ENCODE data around the gene ZFP36L1.
A peak's percentile ranks its signal among the peaks of the same experiment; 100 is the strongest.

The ZFP36L1 gene

DNA sequence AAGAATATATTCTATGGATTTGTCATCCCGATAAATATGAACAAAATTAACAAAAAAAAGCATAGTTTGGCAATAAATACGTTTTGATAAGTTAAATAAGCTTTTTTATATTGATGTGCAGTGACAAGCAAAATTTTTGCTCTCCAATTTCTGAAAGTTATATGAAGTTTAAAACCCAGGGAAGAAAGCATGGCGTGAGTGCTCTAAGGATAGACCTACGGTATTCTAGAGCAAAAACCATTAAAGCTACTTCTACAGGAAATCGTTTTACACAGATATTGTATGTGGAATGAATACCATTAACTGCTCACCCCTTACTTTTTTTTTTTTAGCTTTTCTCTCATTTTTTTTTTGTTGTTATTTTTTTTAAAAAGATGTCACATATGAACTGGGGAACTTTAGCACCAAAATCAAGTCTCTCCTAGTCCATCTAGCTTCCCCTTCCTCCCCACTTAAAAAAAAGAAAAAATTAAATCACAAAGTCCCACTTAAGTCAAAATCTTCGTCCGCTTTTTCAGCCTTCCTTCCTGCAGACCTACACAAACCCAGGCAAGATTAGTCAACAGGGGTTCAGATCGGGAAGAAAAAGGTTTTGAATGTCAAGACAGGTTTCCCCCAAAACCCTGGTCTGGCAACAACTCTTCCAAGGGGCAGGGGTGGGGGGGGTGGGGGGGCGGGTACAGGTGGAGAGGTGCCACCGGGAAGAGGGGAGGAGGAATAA, 4.4 kb downstream of the ZFP36L1 start:
- H3K27ac ChIP-seq (ENCODE audit: poor library complexity, severe bottlenecking) = peak overlapping the region; percentile 99
- no peak for TF ChIP-seq CTCF (IDR thresholded peaks at IDR 0.05; ENCODE audit: poor library complexity, severe bottlenecking)
- peak overlapping the region; percentile 82 for H3K4me3 ChIP-seq (ENCODE audit: severe bottlenecking)
- ATAC-seq (ENCODE audit: low read depth) (no peak), DNase-seq (ENCODE audit: low spot score) (no peak)
- H3K4me1 ChIP-seq (ENCODE audit: insufficient read depth, poor library complexity, severe bottlenecking) = peaks cover 26% of the 10 kb centered on the region
- no peaks in the 10 kb centered on the region for H3K27me3 ChIP-seq (ENCODE audit: insufficient read depth, poor library complexity, severe bottlenecking)
- no peaks in the 10 kb centered on the region for H3K9me3 ChIP-seq (ENCODE audit: severe bottlenecking)
- H3K36me3 ChIP-seq (ENCODE audit: low read depth) = peaks cover 59% of the 10 kb centered on the region

GRCh38 chr14:68787092-68787992, 5.5 kb downstream of the ZFP36L1 start:
- Histone ChIP-seq H3K27ac (ENCODE audit: poor library complexity, severe bottlenecking) (peak overlapping the region; percentile 99), H3K4me3 (ENCODE audit: severe bottlenecking) (no peak overlapping the region)

GRCh38 chr14:68786491-68787091, 6.3 kb downstream of the ZFP36L1 start:
- peak; percentile 40 for ATAC-seq (ENCODE audit: low read depth)
- H3K4me1 ChIP-seq (ENCODE audit: insufficient read depth, poor library complexity, severe bottlenecking) = peaks cover 26% of the 10 kb centered on the region
- peak overlapping the region; percentile 99 for H3K27ac ChIP-seq (ENCODE audit: poor library complexity, severe bottlenecking)
- TF ChIP-seq CTCF (IDR thresholded peaks at IDR 0.05; ENCODE audit: poor library complexity, severe bottlenecking) = no peak
- peak; percentile 85 for DNase-seq (ENCODE audit: low spot score)
- no peaks in the 10 kb centered on the region for H3K27me3 ChIP-seq (ENCODE audit: insufficient read depth, poor library complexity, severe bottlenecking)
- H3K36me3 ChIP-seq (ENCODE audit: low read depth) = peaks cover 46% of the 10 kb centered on the region
- H3K4me3 ChIP-seq (ENCODE audit: severe bottlenecking) = no peak overlapping the region
- H3K9me3 ChIP-seq (ENCODE audit: severe bottlenecking) = no peaks in the 10 kb centered on the region

More at GRCh38 chr14:68787092-68787992, 5.5 kb downstream of the ZFP36L1 start:
- Histone ChIP-seq H3K9me3 (ENCODE audit: severe bottlenecking) (no peaks in the 10 kb centered on the region), H3K27me3 (ENCODE audit: insufficient read depth, poor library complexity, severe bottlenecking) (no peaks in the 10 kb centered on the region), H3K36me3 (ENCODE audit: low read depth) (peaks cover 54% of the 10 kb centered on the region), H3K4me1 (ENCODE audit: insufficient read depth, poor library complexity, severe bottlenecking) (peaks cover 26% of the 10 kb centered on the region)
- ATAC-seq (ENCODE audit: low read depth) = peak; percentile 24
- DNase-seq (ENCODE audit: low spot score) = peak; percentile 86
- no peak for TF ChIP-seq CTCF (IDR thresholded peaks at IDR 0.05; ENCODE audit: poor library complexity, severe bottlenecking)

DNA sequence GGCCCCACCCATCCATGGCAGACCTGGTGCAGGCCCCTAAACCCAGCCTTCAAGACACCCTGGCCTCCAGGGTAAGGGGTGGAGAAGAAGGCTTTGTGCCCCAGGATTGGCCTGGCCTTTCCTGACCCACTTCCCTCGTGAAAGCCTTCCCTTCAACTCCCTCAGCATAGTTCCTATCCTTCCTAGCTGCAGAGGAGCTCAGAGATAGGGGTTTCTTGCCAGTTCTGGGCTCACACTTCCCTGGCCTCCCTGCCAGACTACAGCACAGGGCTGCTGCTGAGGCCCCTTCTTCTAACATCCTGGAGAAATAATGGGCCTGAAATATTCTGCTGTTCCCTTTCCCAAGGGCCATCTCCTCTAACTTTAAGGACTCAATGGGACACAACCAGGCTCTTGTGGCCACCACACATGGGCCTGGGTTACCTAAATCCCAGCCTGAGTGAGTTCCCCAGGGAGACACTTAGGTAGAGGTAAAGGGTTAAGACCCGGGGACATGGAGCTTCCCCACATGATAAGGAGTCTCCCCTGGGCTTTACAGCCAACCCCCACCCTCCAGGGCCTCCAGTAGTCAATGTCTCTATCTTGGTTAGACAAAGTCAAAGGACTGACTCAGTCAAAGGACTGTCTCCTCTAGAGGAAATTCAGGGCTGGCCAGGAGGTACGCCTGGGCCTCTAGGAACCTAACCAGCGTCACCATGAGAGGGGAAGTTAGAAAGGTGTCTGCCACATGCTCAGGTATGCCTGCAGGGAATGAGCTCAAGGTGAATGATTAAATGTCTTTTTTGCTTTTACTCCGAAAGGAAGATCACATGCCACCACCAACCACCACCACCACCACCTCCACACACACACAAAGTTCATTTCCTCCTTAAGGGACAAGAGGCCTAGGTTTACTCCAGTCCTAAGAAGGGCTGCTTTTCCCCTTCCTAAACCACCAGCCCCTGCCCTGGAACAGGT, 7.1 kb downstream of the ZFP36L1 start:
- H3K4me1 ChIP-seq (ENCODE audit: insufficient read depth, poor library complexity, severe bottlenecking) = peaks cover 32% of the 10 kb centered on the region
- H3K9me3 ChIP-seq (ENCODE audit: severe bottlenecking) = no peaks in the 10 kb centered on the region
- H3K4me3 ChIP-seq (ENCODE audit: severe bottlenecking) = no peak overlapping the region
- no peaks in the 10 kb centered on the region for H3K27me3 ChIP-seq (ENCODE audit: insufficient read depth, poor library complexity, severe bottlenecking)
- H3K27ac ChIP-seq (ENCODE audit: poor library complexity, severe bottlenecking) = peak overlapping the region; percentile 99
- H3K36me3 ChIP-seq (ENCODE audit: low read depth) = peaks cover 38% of the 10 kb centered on the region
- ATAC-seq (ENCODE audit: low read depth) = peak; percentile 45
- peak; percentile 90 for DNase-seq (ENCODE audit: low spot score)
- no peak for TF ChIP-seq CTCF (IDR thresholded peaks at IDR 0.05; ENCODE audit: poor library complexity, severe bottlenecking)

Measured in RWPE2 (cell line).